Endothelial cell of umbilical vein (primary cell): ENCODE results near the gene ACCSL. TPM values are rescaled to one million over a fixed set of nuclear protein-coding genes. Genes with fewer than 3 reads are reported as not detected.

Experiments
- BruUV-seq: library from RNA; stranded (reverse); fragments of 400-500 nt; replicated peaks from 2 replicates; lab custom pipeline; 2021; lab: Mats Ljungman, UMichigan
- CTCF ChIA-PET: fragments of 300-600, 350-600 bp; sonication (Branson Sonifier 250); formaldehyde crosslinking; loops from one replicate; lab custom pipeline; 2021; ENCODE audit warnings: antibody characterized with exemption, inconsistent platforms; lab: Charles Lee
- POLR2A ChIA-PET: fragments of 300-600, 350-600 bp; sonication (Branson Sonifier 250); formaldehyde crosslinking; loops from one replicate; lab custom pipeline; 2021; ENCODE audit warnings: antibody characterized with exemption, inconsistent platforms; lab: Charles Lee
- DNase-seq: peaks from one replicate; pipeline ENCODE4 v3.0.0-alpha.2; 2011; ENCODE audit warnings: low read depth, low spot score
- FAIRE-seq: peaks from 2 replicates; lab custom pipeline; 2011; peaks lifted over from hg19 to GRCh38; lab: Jason Lieb, UNC
- H2AFZ ChIP-seq: 2 replicates; pipeline ENCODE4 v1.6.0; 2012; ENCODE audit warnings: low read depth, low read length, control low read depth, inconsistent platforms
- H3K27ac ChIP-seq: 2 replicates; pipeline ENCODE4 v1.5.1; 2011; ENCODE audit warnings: low read depth, mild to moderate bottlenecking, control low read depth, low read length, moderate library complexity; ENCODE audit not compliant: insufficient read depth
- H3K27me3 ChIP-seq, 2 experiments: 2 replicates each; pipeline versions ENCODE4 v1.6.0 to v1.6.1; 2011; ENCODE audit warnings: low read length in 2 of 2, mixed read lengths in 1 of 2; ENCODE audit not compliant: control insufficient read depth in 2 of 2, insufficient read depth in 2 of 2
- H3K36me3 ChIP-seq, 2 experiments: 2 replicates in 1 of 2; 3 replicates in 1 of 2; pipeline ENCODE4 v1.5.1; 2011; ENCODE audit warnings: low read length in 2 of 2, mild to moderate bottlenecking in 1 of 2, moderate library complexity in 1 of 2; ENCODE audit not compliant: control insufficient read depth in 2 of 2, insufficient read depth in 2 of 2; ENCODE audit errors: extremely low read depth in 1 of 2
- H3K4me1 ChIP-seq: 3 replicates; pipeline ENCODE4 v1.5.1; 2011; ENCODE audit warnings: mild to moderate bottlenecking, low read length; ENCODE audit not compliant: control insufficient read depth, insufficient read depth; ENCODE audit errors: extremely low read depth
- H3K4me2 ChIP-seq: 2 replicates; pipeline ENCODE4 v1.6.1; 2011; ENCODE audit warnings: low read length, control low read depth, mixed read lengths; ENCODE audit not compliant: insufficient read depth
- H3K4me3 ChIP-seq, 3 experiments: fragments of 200-600 bp in 1 of 3; sonication (generic), shearing (Covaris generic) in 1 of 3; replicated peaks in 1 of 3; 2 replicates each; pipeline ENCODE4 v1.5.1; 2011 to 2016; ENCODE audit warnings: control low read depth in 3 of 3, low read length in 3 of 3, mild to moderate bottlenecking in 2 of 3, inconsistent platforms in 1 of 3, low read depth in 1 of 3, moderate library complexity in 1 of 3; ENCODE audit not compliant: insufficient read depth in 1 of 3
- H3K79me2 ChIP-seq: 2 replicates; pipeline ENCODE4 v1.6.0; 2012; ENCODE audit warnings: low read length, inconsistent platforms; ENCODE audit not compliant: control insufficient read depth, insufficient read depth
- H3K9ac ChIP-seq: replicated peaks from 2 replicates; pipeline ENCODE3; 2011; ENCODE audit warnings: low read length, control low read depth; ENCODE audit not compliant: insufficient read depth; ENCODE audit errors: extremely low read depth
- H3K9me1 ChIP-seq: replicated peaks from 3 replicates; pipeline ENCODE4 v1.6.0; 2011; ENCODE audit warnings: mild to moderate bottlenecking, low read length; ENCODE audit not compliant: control insufficient read depth, insufficient read depth; ENCODE audit errors: extremely low read depth
- H3K9me3 ChIP-seq: replicated peaks from 2 replicates; pipeline ENCODE4 v1.5.1; 2012; ENCODE audit warnings: low read length, inconsistent platforms; ENCODE audit not compliant: control insufficient read depth, insufficient read depth
- H4K20me1 ChIP-seq: replicated peaks from 2 replicates; pipeline ENCODE3; 2011; ENCODE audit warnings: mild to moderate bottlenecking, low read length; ENCODE audit not compliant: control insufficient read depth, insufficient read depth; ENCODE audit errors: extremely low read depth
- CTCF ChIP-seq, 2 donors: IDR thresholded peaks; 1 replicate in 1 of 2; 2 replicates in 1 of 2; pipeline ENCODE4 v1.5.1; 2011; ENCODE audit warnings: low read length in 2 of 2, mild to moderate bottlenecking in 2 of 2, moderate library complexity in 2 of 2, control low read depth in 1 of 2, inconsistent platforms in 1 of 2, low read depth in 1 of 2; ENCODE audit not compliant: insufficient read depth in 1 of 2; ENCODE audit errors: extremely low read depth in 1 of 2
- EZH2 ChIP-seq: IDR thresholded peaks from 2 replicates; pipeline ENCODE4 v1.6.1; 2012; ENCODE audit warnings: borderline replicate concordance, low read depth, mild to moderate bottlenecking, moderate library complexity, low read length, inconsistent platforms; ENCODE audit not compliant: severe bottlenecking
- FOS ChIP-seq: IDR thresholded peaks from 2 replicates; pipeline ENCODE4 v1.6.1; 2011; ENCODE audit warnings: mild to moderate bottlenecking, low read length, moderate library complexity, borderline replicate concordance; ENCODE audit not compliant: insufficient read depth
- GATA2 ChIP-seq: IDR thresholded peaks from 2 replicates; pipeline ENCODE4 v1.7.0; 2011; ENCODE audit warnings: low read depth, mild to moderate bottlenecking, moderate library complexity, mixed read lengths, low read length; ENCODE audit not compliant: insufficient read length, insufficient read depth
- JUN ChIP-seq: IDR thresholded peaks from 2 replicates; pipeline ENCODE4 v1.6.1; 2011; ENCODE audit warnings: borderline replicate concordance, low read depth; ENCODE audit not compliant: insufficient read length, insufficient read depth
- MYC ChIP-seq: IDR thresholded peaks from one replicate; pipeline ENCODE4 v1.6.1; 2011; ENCODE audit warnings: mild to moderate bottlenecking, low read depth, low read length
- POLR2A ChIP-seq: IDR thresholded peaks from 2 replicates; pipeline ENCODE4 v1.6.1; 2012; ENCODE audit warnings: low read depth, mild to moderate bottlenecking, control low read depth, low read length
- POLR2AphosphoS5 ChIP-seq: IDR thresholded peaks from 2 replicates; pipeline ENCODE4 v1.6.1; 2012; ENCODE audit warnings: low read depth, mild to moderate bottlenecking, control low read depth, low read length, moderate library complexity; ENCODE audit not compliant: insufficient read depth
- dilution Hi-C: fragments of 300-500 bp; cut with MboI; formaldehyde crosslinking; loops from one replicate; pipeline ENCODE4 v1.15.0; 2019; ENCODE audit warnings: low sequenced_read_pairs; ENCODE audit not compliant: extremely low pct_ligation_motif_present
- intact Hi-C: fragments of 100-400 bp; cut with micrococcal nuclease; formaldehyde crosslinking; loops from one replicate; pipeline ENCODE4 v1.10.0; 2022
- polyA plus RNA-seq, 4 experiments: library from polyadenylated mRNA; depleted of rRNA in 3 of 4; stranded (reverse) in 3 of 4; unstranded in 1 of 4; fragments of >200 nt; gene quantifications; 2 replicates each; pipeline versions ENCODE4 v1.2.1 to v1.2.3, GENCODE V29; 2011 to 2012; ENCODE audit warnings: missing spikeins in 1 of 4
- total RNA-seq: library from RNA; stranded (reverse); gene quantifications from 2 replicates; pipeline ENCODE4 v1.2.3, GENCODE V29; 2021
- TF ChIP-seq, protein P1 (sequence below): IDR thresholded peaks from 2 replicates; pipeline ENCODE4 v1.6.1; 2011; ENCODE audit not compliant: insufficient read depth, insufficient read length

ACCSL gene
- total and polyA plus RNA-seq, 2 donors (not counting 3 experiments of a cell fraction or from before 2014, with no cell fraction given), result not detected

- no peak for DNase-seq
- no peak for TF ChIP-seq MYC
- no peak for TF ChIP-seq GATA2
- no peak for TF ChIP-seq POLR2AphosphoS5
- TF ChIP-seq EZH2, result no peak
- TF ChIP-seq, protein P1, sequence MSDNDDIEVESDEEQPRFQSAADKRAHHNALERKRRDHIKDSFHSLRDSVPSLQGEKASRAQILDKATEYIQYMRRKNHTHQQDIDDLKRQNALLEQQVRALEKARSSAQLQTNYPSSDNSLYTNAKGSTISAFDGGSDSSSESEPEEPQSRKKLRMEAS, result no peak
- TF ChIP-seq JUN, result no peak
- no peak for TF ChIP-seq FOS
- no peak for TF ChIP-seq CTCF (IDR thresholded peaks at IDR 0.05; ENCODE audit: extremely low read depth in 1 of 2, insufficient read depth in 1 of 2, low read depth in 1 of 2, low read length in 2 of 2)
- TF ChIP-seq POLR2A, result no peak
- Histone ChIP-seq H3K27me3 (peaks cover 2 to 13% of the 10 kb centered on the region in 2 experiments), H3K36me3 (no peaks in the 10 kb centered on the region), H3K27ac (no peak overlapping the region), H3K9me3 (no peaks in the 10 kb centered on the region), H3K4me3 (no peak overlapping the region), H3K9me1 (no peaks in the 10 kb centered on the region), H3K9ac (no peak overlapping the region), H3K4me1 (no peaks in the 10 kb centered on the region), H3K4me2 (no peak overlapping the region), H4K20me1 (no peaks in the 10 kb centered on the region), H2AFZ (no peak overlapping the region), H3K79me2 (no peaks in the 10 kb centered on the region)
- dilution Hi-C loops, result no loop called here
- BruUV-seq, result no TSS peak
- intact Hi-C loops, result no loop called here
- ChIA-PET POLR2A (no interaction called here), CTCF (interaction anchor here (1.6 kb wide), 1 partner anchor 18 kb away, joined by 3 read pairs; no protein-coding TSS in a partner anchor)
- FAIRE-seq, result no peak
Observed at GRCh38 chr11:44029507-44029845, 18.3 kb upstream of the ACCSL start.
